GM10847 (cell line): Measurements from ENCODE around the gene SIX5.

Experiments
- POLR2A ChIP-seq: IDR thresholded peaks from 2 replicates; pipeline ENCODE4 v1.6.1; 2011; ENCODE audit not compliant: insufficient read length; ENCODE audit errors: extremely low read depth

SIX5 gene

GRCh38 chr19:45717131-45717982 is 51.7 kb downstream of the SIX5 start:
- TF ChIP-seq POLR2A, result no peak

GRCh38 chr19:45716359-45717130 is 52.5 kb downstream of the SIX5 start:
- TF ChIP-seq POLR2A, result no peak

GRCh38 chr19:45715139-45715538 is 53.9 kb downstream of the SIX5 start:
- TF ChIP-seq POLR2A, result no peak
